HFFc6 (cell line): Measurements from ENCODE around the gene CARD9. TPM values are rescaled to one million over a fixed set of nuclear protein-coding genes. Genes with fewer than 3 reads are reported as not detected.

Experiments
- DNase-seq: peaks from one replicate; pipeline ENCODE4 v3.0.0-alpha.2; 2018
- H3K27ac Mint-ChIP-seq: 2 replicates; pipeline ENCODE4 v1.8.0; 2020; ENCODE audit warnings: mild to moderate bottlenecking, mixed read lengths
- H3K27me3 Mint-ChIP-seq: 2 replicates; pipeline ENCODE4 v1.8.0; 2021; ENCODE audit warnings: mild to moderate bottlenecking, moderate library complexity, mixed read lengths; ENCODE audit not compliant: insufficient read depth
- H3K36me3 Mint-ChIP-seq: 2 replicates; pipeline ENCODE4 v1.8.0; 2021; ENCODE audit warnings: low read depth, mixed read lengths
- H3K4me1 Mint-ChIP-seq: 2 replicates; pipeline ENCODE4 v1.8.0; 2020; ENCODE audit warnings: low read depth, mixed read lengths
- H3K4me3 Mint-ChIP-seq: 2 replicates; pipeline ENCODE4 v1.8.0; 2020; ENCODE audit warnings: mild to moderate bottlenecking, moderate library complexity, mixed read lengths
- H3K9me3 Mint-ChIP-seq: 2 replicates; pipeline ENCODE4 v1.8.0; 2020; ENCODE audit warnings: mild to moderate bottlenecking, mixed read lengths
- total RNA-seq, 6 experiments: library from RNA; stranded (reverse); fragmentation: NEBNext Ultra II Directional; extraction: Animal tissue kit (Norgen Biotek cat#: 25700); gene quantifications; 2 replicates in 1 of 6; 3 replicates in 5 of 6; pipeline ENCODE4 v1.2.3, GENCODE V29; 2021
- TF ChIP-seq, protein P1 (sequence below): fragments of 200-600 bp; sonication (generic); IDR thresholded peaks from 2 replicates; pipeline ENCODE4 v1.5.0; 2021; ENCODE audit warnings: antibody characterized with exemption, mild to moderate bottlenecking

The CARD9 gene
- total RNA-seq, 6 experiments from 2014 or later: 2.9 to 19.0 (median 3.2) TPM

DNA sequence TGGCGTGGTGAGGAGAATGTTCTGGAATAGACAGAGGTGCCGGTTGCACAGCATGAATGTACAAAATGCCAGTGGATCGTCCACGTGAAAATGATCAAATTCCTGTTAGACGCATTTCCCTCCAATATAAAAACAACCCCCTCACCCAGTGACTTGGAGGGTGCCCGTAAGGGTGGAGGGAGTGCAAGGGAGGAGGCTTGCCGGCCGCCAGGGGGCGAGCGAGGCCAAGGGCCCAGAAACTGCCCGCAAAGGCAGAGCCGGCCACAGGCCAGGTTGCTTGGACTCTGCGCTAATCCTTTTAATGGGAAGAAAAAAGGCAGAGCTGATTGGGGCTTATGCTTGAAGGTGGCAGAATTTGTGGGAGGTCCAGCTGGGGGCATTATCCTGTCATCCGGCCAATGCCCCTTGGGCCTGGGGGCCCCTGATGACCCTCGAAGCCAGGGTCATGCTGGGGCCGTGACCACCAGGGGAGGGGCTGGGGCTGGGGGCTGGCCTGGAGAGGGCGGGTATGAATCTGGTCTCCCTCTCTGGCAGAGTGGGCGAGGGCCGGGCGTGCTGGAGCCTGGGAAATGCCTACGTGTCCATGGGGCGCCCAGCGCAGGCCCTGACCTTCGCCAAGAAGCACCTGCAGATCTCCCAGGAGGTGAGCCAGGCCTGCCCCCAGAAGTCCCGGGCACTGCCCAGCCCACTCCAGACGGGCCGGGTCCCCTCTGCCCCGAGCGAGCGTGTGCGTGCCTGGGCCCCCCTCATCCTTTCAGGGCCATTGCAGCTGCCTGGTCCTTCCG lies 34.1 kb downstream of the CARD9 start:
- no peaks in the 10 kb centered on the region for H3K36me3 Mint-ChIP-seq
- no peak overlapping the region for H3K27ac Mint-ChIP-seq
- TF ChIP-seq, protein P1, sequence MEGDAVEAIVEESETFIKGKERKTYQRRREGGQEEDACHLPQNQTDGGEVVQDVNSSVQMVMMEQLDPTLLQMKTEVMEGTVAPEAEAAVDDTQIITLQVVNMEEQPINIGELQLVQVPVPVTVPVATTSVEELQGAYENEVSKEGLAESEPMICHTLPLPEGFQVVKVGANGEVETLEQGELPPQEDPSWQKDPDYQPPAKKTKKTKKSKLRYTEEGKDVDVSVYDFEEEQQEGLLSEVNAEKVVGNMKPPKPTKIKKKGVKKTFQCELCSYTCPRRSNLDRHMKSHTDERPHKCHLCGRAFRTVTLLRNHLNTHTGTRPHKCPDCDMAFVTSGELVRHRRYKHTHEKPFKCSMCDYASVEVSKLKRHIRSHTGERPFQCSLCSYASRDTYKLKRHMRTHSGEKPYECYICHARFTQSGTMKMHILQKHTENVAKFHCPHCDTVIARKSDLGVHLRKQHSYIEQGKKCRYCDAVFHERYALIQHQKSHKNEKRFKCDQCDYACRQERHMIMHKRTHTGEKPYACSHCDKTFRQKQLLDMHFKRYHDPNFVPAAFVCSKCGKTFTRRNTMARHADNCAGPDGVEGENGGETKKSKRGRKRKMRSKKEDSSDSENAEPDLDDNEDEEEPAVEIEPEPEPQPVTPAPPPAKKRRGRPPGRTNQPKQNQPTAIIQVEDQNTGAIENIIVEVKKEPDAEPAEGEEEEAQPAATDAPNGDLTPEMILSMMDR: peak; percentile 82
- H3K4me3 Mint-ChIP-seq: no peak overlapping the region
- H3K27me3 Mint-ChIP-seq: peaks cover 5% of the 10 kb centered on the region
- H3K9me3 Mint-ChIP-seq: no peaks in the 10 kb centered on the region
- DNase-seq: no peak
- peaks cover under 1% of the 10 kb centered on the region; the same call in 1 of the 2 replicates for H3K4me1 Mint-ChIP-seq

DNA sequence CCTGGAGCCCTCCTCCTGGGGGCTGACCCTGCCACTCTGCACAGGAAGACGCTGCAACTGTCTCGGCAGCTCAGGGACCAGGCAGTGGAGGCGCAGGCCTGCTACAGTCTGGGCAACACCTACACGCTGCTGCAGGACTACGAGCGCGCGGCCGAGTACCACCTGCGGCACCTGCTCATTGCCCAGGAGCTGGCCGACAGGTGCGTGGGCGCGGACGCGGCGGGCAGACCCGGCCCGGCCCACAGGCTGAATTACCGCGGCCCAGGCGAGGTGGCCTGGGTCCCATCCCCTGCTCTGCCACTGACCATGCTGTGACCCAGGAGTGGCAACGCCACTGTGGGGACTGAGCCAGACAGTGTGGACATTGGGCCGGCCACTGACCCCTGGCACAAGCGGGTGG lies 35.0 kb downstream of the CARD9 start:
- no peaks in the 10 kb centered on the region for H3K4me1 Mint-ChIP-seq
- H3K4me3 Mint-ChIP-seq: no peak overlapping the region
- no peaks in the 10 kb centered on the region for H3K36me3 Mint-ChIP-seq
- peaks cover 5% of the 10 kb centered on the region for H3K27me3 Mint-ChIP-seq
- H3K27ac Mint-ChIP-seq: no peak overlapping the region
- H3K9me3 Mint-ChIP-seq: no peaks in the 10 kb centered on the region
- no peak for DNase-seq
- TF ChIP-seq, protein P1: no peak

DNA sequence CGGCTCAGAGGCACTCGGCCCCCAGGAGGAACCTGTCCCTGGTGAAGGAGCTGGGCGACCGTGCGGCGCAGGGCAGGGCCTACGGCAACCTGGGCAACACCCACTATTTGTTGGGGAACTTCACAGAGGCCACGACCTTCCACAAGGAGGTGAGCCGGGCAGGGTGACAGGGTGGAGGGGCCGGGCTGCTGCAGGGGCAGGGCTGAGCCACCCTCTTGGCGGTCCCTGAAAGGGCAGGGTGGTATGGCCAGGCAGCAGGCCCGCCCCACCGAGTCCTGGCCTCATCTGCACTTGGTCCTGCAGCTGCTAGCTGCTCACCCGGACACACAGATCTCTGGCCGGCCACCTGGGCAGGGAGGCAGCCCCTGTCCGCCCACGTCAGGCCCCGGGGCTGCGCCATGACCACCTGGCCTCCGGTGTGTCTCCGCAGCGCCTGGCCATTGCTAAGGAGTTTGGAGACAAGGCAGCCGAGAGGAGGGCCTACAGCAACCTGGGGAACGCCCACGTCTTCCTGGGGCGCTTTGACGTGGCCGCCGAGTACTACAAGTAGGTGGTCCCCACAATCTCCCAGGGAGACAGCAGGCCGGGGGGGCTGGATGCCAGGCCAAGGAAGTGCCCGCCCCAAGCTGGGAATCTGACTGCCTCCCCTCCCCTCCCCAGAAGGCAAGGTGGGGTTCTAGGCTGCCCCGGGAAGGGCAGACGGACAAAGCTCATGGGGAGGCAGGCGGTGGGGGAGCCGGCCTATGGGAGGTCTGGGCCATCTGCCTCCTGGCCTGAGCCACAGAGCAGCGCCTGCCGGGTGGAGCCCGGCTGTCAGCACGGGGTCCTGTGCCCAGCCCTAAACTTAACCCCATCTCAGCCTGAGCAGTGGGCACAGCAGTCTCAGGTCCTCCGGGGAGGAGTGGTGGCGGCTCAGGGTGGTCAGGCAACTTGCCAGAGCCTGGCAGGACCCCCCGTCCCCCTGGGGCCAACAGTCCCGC lies 35.8 kb downstream of the CARD9 start:
- no peak overlapping the region for H3K4me3 Mint-ChIP-seq
- no peaks in the 10 kb centered on the region for H3K36me3 Mint-ChIP-seq
- H3K9me3 Mint-ChIP-seq: no peaks in the 10 kb centered on the region
- TF ChIP-seq, protein P1: no peak
- no peaks in the 10 kb centered on the region for H3K4me1 Mint-ChIP-seq
- DNase-seq: no peak
- H3K27me3 Mint-ChIP-seq: peaks cover 3% of the 10 kb centered on the region
- H3K27ac Mint-ChIP-seq: no peak overlapping the region

DNA sequence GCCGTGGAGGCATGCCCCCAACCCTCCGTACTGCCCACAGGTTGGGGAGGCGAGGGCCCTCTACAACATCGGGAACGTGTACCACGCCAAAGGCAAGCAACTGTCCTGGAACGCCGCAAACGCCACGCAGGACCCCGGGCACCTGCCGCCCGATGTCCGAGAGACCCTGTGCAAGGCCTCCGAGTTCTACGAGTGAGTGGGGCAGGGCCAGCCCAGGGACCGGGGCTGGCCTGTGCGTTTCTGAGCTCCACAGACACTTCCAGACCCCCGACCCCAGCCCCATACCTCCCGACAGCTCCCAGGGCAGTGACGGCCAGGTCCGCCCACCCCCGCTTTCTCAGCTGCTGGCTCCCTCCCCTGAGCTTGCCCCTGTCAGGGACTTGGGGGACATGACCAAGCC lies 36.6 kb downstream of the CARD9 start:
- no peak overlapping the region for H3K4me3 Mint-ChIP-seq
- H3K27ac Mint-ChIP-seq: no peak overlapping the region
- H3K9me3 Mint-ChIP-seq: no peaks in the 10 kb centered on the region
- H3K4me1 Mint-ChIP-seq: no peaks in the 10 kb centered on the region
- TF ChIP-seq, protein P1: no peak
- H3K36me3 Mint-ChIP-seq: no peaks in the 10 kb centered on the region
- H3K27me3 Mint-ChIP-seq: peaks cover 2% of the 10 kb centered on the region
- no peak for DNase-seq

DNA sequence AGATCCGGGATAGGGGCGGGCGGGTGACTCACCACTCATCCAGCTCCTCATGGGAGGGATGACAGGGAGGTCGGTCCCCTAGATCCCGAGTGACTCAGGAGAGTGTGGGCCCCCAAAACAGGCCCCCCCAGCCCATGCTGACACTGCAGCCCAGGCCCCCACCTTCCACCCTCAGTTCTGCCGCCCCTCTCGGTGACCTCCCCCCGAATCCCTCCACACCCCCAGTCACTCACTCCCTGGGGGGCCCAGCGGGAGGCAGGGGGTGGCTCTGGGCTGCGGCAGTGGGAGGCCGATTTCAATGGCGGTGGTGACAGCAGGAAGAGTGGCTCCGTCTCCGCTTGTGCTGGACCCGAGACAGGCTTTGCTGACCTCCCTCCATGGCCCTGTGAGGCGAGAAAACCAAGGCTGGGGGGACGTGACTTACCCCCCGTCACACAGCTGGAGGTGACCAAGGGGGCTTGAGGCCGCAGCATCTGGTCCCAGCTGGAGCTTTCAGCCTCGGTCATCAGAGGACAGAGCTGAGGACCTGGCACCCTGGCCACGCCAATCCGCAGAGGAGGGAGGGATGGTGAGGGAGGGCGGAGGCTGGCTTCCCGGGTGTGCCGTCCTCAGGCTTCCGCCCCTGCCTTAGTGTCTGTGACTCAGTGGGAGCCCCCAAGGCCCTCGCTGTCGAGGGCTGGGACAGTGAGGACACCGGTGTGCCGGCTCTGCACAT lies 37.2 kb downstream of the CARD9 start:
- TF ChIP-seq, protein P1: no peak
- Mint-ChIP-seq H3K36me3 (no peaks in the 10 kb centered on the region), H3K9me3 (no peaks in the 10 kb centered on the region), H3K27ac (0 out of 2 replicates have a peak overlapping the region, but pooled peaks have one; percentile 24), H3K27me3 (peaks cover 2% of the 10 kb centered on the region), H3K4me3 (no peak overlapping the region), H3K4me1 (no peaks in the 10 kb centered on the region)
- DNase-seq: no peak
